HG03558 (cell line): ENCODE data around the gene COL2A1.

Experiments
- ATAC-seq: cut with Tn5 transposase; IDR thresholded peaks from one replicate; pipeline ENCODE4 v1.9.1; 2021; ENCODE audit warnings: moderate number of reproducible peaks; ENCODE audit not compliant: unreplicated experiment; ENCODE audit errors: extremely low read depth

Gene COL2A1

DNA sequence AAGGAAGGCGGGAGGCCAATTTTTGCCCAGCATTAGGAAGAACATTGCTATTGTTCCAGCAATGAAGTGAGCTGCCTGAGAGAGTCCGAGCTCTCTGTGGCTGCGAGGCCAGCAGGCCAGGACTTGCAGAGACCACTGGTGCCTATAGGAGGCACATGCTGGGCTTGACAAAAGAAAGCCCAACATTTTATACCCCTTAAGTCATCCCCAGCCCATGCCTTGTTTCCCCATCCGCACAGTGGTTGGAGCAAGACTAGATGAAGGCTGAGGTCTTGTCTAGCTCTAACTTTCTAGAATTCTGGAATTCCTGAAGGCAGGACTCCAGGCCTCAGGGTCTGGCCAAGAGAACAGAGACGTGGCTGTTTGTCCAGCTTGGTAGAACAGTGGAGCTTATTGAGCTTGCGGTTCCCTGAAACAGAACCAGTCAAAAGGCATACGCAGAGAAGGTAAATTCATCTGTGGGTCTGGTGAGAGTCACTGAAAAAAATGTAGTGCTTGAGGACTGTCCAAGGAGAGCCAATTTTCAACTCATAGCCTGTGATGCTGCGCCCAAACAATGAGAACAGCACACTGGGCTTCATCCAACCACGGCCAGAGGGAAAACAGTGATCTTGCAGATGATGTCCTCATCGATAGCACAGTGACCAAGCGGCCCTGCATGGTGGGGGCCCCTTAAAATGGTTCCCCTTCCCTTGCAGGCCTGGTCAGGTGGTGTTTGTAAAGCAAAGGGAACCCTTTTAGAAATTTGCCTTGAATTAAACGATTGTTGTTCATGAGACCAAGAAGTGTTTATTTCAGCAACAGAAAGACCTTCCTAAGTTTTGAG is 27.1 kb upstream of the COL2A1 start:
- ATAC-seq: no peak

- no peak for ATAC-seq
Measured at GRCh38 chr12:48030173-48030650, 25.9 kb upstream of the COL2A1 start.

- ATAC-seq: no peak
Measured at GRCh38 chr12:48029491-48030172, 25.4 kb upstream of the COL2A1 start.

DNA sequence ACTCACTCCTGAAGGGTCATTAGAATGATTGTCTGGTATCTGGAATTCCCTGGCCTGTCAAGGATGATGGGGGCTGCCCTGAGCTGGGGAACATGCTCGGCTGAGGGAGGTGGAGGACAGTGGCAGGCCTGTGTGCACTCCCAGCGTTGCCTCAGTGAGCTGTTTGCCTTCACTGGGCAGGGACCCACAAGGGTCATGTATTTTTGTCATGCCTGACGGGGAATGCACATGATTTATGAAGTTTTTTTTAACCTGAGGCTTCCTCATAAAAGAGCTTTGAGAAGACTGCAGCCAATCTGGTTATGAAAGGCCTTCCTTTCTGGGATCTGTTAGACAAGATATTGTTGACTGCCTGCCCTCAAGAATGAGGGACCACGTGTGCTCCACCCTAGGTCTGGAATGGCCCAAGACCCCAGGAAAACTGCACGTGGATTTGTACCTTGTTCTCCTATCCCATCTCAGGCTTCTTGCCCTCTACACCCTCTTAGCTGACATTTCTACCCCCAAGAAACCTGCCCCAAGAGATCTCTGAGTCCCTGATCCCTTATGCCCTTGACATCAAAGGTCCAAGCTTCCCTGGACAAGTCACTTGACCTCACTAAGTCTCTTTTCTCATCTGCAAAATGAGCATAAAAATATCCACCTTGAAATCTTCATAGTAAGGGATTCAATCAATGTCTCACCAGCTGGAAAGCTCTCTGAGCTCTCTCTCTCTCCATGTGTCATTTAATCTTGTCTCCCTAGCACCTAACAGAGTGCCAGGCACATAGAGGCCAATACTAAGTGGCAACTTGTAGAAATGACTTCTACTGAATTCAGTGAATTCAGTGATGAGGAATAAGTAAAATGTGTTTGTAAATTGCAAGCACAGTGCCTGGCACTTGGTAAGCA is 24.5 kb upstream of the COL2A1 start:
- no peak for ATAC-seq

GRCh38 chr12:48027183-48028002 is 23.1 kb upstream of the COL2A1 start:
- no peak for ATAC-seq

- ATAC-seq: no peak
Measured at GRCh38 chr12:48026060-48026827, 22.0 kb upstream of the COL2A1 start.

DNA sequence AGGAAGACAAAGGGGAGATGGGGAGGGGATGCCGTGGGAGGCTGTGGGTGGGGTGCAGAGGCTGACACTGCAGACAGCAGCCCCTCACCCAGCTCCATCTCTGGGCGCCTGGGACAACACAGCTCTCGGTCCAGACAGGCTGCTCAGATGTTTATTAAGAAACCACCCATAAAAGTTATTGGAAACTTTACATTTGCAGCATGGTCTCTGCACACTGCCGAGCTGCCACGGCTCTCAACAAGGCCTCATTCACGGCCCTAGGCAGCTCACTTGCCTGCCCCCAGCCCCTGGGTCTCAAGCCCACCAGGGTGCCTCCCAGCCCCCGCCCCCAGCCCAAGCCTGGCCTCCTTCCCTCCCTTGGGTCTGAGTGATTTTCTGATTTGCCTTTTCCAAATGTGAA is 21.0 kb upstream of the COL2A1 start:
- ATAC-seq: no peak

- ATAC-seq: no peak
Measured at GRCh38 chr12:48024735-48025134, 20.5 kb upstream of the COL2A1 start.

DNA sequence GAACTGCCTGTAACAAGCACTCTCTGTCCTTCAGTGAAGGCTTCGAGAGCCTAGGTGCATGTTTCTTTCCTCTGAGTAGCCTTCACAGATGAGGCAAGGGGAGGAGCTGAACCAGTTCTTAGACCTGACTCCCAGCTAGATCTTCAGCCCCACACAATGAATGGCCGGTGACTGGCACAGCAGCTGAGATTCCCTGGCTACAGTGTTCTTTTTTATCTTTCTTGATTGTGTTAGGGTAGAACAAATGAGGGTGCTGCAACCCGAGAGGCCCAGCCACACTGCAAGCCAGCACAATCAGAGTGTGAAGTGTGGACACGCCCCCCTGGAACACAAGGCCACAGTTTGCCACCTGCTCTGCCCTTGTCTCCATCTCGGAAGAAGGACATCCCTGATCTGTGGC is 19.1 kb upstream of the COL2A1 start:
- ATAC-seq: no peak

GRCh38 chr12:48022676-48023385 is 18.6 kb upstream of the COL2A1 start:
- no peak for ATAC-seq

DNA sequence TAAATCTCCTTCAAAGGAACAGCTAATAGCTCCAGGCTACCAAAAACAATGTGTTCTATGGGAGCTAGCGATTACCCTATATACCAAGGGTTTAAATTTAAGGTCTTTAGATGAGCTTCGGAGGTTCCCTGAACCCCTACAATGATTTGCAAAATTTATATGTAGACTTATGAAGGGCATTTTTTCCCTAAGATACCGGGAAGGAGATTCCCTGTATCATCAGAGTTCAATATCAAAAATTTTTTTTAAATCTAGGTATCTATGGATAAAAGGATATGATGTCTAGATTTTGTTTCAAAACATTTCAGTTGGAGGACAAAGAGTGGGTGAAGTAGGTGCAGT is 17.9 kb upstream of the COL2A1 start:
- ATAC-seq: no peak

DNA sequence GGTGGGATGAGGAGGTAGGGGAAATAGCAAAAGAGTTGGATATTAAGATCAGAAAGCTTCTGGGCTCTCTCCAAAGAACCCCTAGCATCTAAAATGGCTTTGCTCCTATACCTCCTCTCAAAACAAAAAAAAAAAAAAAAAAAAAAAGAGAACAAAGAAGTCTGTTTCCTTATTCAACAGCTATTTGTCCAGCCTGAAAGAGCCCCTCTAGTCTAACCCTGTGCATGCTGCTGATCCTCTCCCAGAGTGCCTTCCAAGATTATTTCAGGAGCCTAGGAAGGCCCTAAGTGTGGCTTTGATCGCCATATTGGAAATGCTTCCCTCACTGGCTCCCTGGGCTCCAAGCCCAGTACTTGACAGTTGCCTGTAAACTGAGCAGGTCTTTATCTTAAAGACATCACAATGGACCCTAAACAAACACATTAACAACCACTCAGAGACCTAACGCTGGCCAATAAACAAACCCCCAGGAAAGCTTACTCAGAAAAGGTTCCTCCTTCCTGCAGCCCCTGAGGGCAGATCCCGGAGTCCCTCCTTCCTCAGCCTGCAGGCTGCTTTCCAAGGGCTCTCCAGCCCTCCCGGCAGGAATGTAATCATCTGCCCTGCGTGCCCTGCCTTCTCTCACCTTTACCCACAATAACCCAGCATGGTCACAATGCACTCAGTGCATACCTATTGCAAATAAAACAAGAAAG is 17.4 kb upstream of the COL2A1 start:
- ATAC-seq: no peak

DNA sequence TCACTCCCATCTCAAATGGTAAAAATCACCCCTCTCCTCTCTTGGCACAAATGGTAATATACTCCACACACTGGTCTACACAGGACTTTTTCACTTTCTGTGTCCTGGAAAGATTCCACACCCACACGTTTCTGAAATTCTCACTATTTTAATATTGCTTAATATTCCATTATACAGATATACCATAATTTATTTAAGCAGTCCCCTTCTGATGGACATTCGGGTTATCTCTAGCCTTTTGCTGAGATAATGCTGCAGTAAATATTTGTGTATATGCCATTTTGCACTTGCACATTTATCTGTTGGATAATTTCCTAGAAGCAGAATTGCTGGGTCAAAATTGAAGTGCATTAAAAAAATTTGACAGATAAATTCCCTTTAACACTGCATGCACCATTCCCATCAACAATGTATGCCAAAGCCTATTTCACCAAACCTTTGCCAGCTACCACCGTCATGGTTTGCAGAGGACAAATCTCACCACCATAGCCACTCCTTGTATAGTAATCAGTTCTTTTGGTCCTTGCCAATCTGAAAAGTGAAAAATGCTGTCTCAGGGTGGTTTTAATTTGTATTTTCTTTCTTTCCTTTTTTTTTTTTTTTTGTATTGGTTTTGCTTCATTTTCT is 15.5 kb upstream of the COL2A1 start:
- no peak for ATAC-seq

- no peak for ATAC-seq
Measured at GRCh38 chr12:48018618-48018995, 14.3 kb upstream of the COL2A1 start.

- ATAC-seq: no peak
Measured at GRCh38 chr12:48017921-48018617, 13.8 kb upstream of the COL2A1 start.

- no peak for ATAC-seq
Measured at GRCh38 chr12:48017496-48017895, 13.2 kb upstream of the COL2A1 start.

- ATAC-seq: no peak
Measured at GRCh38 chr12:48016373-48017020, 12.2 kb upstream of the COL2A1 start.
